HepG2 (cell line): ENCODE results near the gene TMEM255B. TPM values are rescaled to one million over a fixed set of nuclear protein-coding genes. Genes with fewer than 3 reads are reported as not detected.

Experiments
- ATAC-seq: fragments of 200-7000 bp; cut with Tn5 transposase; 3 replicates; pipeline ENCODE4 v1.9.1; 2020; ENCODE audit warnings: mild to moderate bottlenecking, moderate library complexity
- BruUV-seq: library from RNA; stranded (reverse); fragments of 400-500 nt; replicated peaks from 2 replicates; lab custom pipeline; 2021; lab: Mats Ljungman, UMichigan
- CTCF ChIA-PET: fragments of 300-600 bp; formaldehyde crosslinking; extraction: SDS; loops from one replicate; lab custom pipeline; 2021; ENCODE audit warnings: low total read pairs, inconsistent platforms, low intra/inter-chr PET ratio; lab: Yijun Ruan, JAX
- POLR2A ChIA-PET: fragments of 350-600 bp; sonication (Branson Sonifier 250); formaldehyde crosslinking; loops from one replicate; lab custom pipeline; 2020; ENCODE audit warnings: antibody characterized with exemption, inconsistent platforms; lab: Yijun Ruan, JAX
- DNase-seq: peaks from one replicate; pipeline ENCODE4 v3.0.0-alpha.2; 2015; ENCODE audit warnings: low spot score
- FAIRE-seq: peaks from 3 replicates; lab custom pipeline; 2011; peaks lifted over from hg19 to GRCh38; lab: Jason Lieb, UNC
- H2AFZ ChIP-seq: one replicate; pipeline ENCODE4 v1.6.1; 2011; ENCODE audit warnings: low read length, inconsistent platforms
- H3K27ac ChIP-seq: fragments of 300-600 bp; 3 replicates; pipeline ENCODE4 v1.8.0; 2011; ENCODE audit warnings: mixed run types, mild to moderate bottlenecking, mixed read lengths, low read length, inconsistent platforms; ENCODE audit not compliant: insufficient read depth; ENCODE audit errors: extremely low read length
- H3K27me3 ChIP-seq, 2 experiments: fragments of 200-600 bp in 1 of 2; 2 replicates in 1 of 2; 3 replicates in 1 of 2; pipeline versions ENCODE4 v1.6.0 to v1.8.0; 2011; ENCODE audit warnings: low read length in 2 of 2, mild to moderate bottlenecking in 2 of 2, moderate library complexity in 2 of 2, inconsistent platforms in 1 of 2; ENCODE audit not compliant: insufficient read depth in 2 of 2, control insufficient read depth in 1 of 2
- H3K36me3 ChIP-seq, 2 experiments: fragments of 200-600 bp in 1 of 2; replicated peaks in 1 of 2; 2 replicates in 1 of 2; 3 replicates in 1 of 2; pipeline versions ENCODE4 v1.5.1 to v1.8.0; 2011; ENCODE audit warnings: low read length in 2 of 2, inconsistent platforms in 1 of 2; ENCODE audit not compliant: insufficient read depth in 2 of 2, control insufficient read depth in 1 of 2
- H3K4me1 ChIP-seq: 2 replicates; pipeline ENCODE4 v1.5.1; 2012; ENCODE audit warnings: low read length, inconsistent platforms; ENCODE audit not compliant: insufficient read depth
- H3K4me2 ChIP-seq: 2 replicates; pipeline ENCODE4 v1.6.0; 2011; ENCODE audit warnings: low read depth, low read length, inconsistent platforms
- H3K4me3 ChIP-seq, 3 experiments: fragments of 200-600 bp in 1 of 3; sonication (generic), shearing (Covaris generic) in 1 of 3; replicated peaks in 1 of 3; 2 replicates each; pipeline ENCODE4 v1.5.1; 2011 to 2016; ENCODE audit warnings: low read length in 3 of 3, inconsistent platforms in 2 of 3, low read depth in 2 of 3, mild to moderate bottlenecking in 2 of 3, control low read depth in 1 of 3, mixed read lengths in 1 of 3; ENCODE audit not compliant: insufficient read depth in 1 of 3
- H3K79me2 ChIP-seq: one replicate; pipeline ENCODE4 v1.6.1; 2011; ENCODE audit warnings: low read length, inconsistent platforms; ENCODE audit not compliant: insufficient read depth
- H3K9ac ChIP-seq: 2 replicates; pipeline ENCODE4 v1.6.0; 2011; ENCODE audit warnings: mild to moderate bottlenecking, low read depth, low read length, inconsistent platforms; ENCODE audit not compliant: insufficient read depth
- H3K9me3 ChIP-seq: 2 replicates; pipeline ENCODE4 v1.5.1; 2012; ENCODE audit warnings: mild to moderate bottlenecking, low read length
- H4K20me1 ChIP-seq: 2 replicates; pipeline ENCODE4 v1.6.0; 2011; ENCODE audit warnings: inconsistent platforms, mild to moderate bottlenecking, low read length, moderate library complexity; ENCODE audit not compliant: insufficient read depth
- ETV5 ChIP-seq: IDR thresholded peaks from 2 replicates; pipeline ENCODE4 v1.6.1; 2018; ENCODE audit warnings: missing biosample characterization, missing genetic modification reagents, inconsistent platforms, borderline replicate concordance
- GABPA ChIP-seq, 2 experiments: IDR thresholded peaks; 2 replicates each; pipeline ENCODE4 v1.6.1; 2011 to 2016; ENCODE audit warnings: low read depth in 2 of 2, low read length in 1 of 2, missing biosample characterization in 1 of 2, missing genetic modification characterization in 1 of 2
- GABPB1 ChIP-seq: IDR thresholded peaks from 2 replicates; pipeline ENCODE4 v1.6.1; 2016; ENCODE audit warnings: mild to moderate bottlenecking, missing genetic modification reagents, moderate library complexity, missing compliant biosample characterization
- RXRB ChIP-seq: IDR thresholded peaks from 2 replicates; pipeline ENCODE4 v1.6.1; 2016; ENCODE audit warnings: borderline replicate concordance, missing genetic modification reagents, missing compliant biosample characterization
- STAG1 ChIP-seq: sonication (generic); formaldehyde crosslinking; IDR thresholded peaks from 2 replicates; pipeline ENCODE4 v1.4.0; 2020; ENCODE audit warnings: missing genetic modification reagents
- ZNF589 ChIP-seq: sonication (generic); formaldehyde crosslinking; conservative IDR thresholded peaks from 2 replicates; pipeline ENCODE4 v1.8.0; 2022; ENCODE audit warnings: mild to moderate bottlenecking, moderate library complexity, missing genetic modification reagents
- WGBS: methylation state at CpG from one replicate; pipeline ENCODE4 v1.1.6; 2017; ENCODE audit warnings: low lambda C conversion rate; 5-methylcytosine and 5-hydroxymethylcytosine counted together
- in situ Hi-C: cut with HindIII; loops from 2 replicates; pipeline ENCODE4 v1.10.0; 2017; ENCODE audit warnings: low pct_unique_long_range_greater_than_20kb; ENCODE audit not compliant: extremely low pct_ligation_motif_present
- intact Hi-C: fragments of 100-400 bp; cut with micrococcal nuclease; formaldehyde crosslinking; loops from one replicate; pipeline ENCODE4 v1.10.0; 2022; ENCODE audit not compliant: unreplicated experiment
- polyA plus RNA-seq, 8 experiments: library from polyadenylated mRNA; depleted of rRNA in 3 of 8; stranded (reverse) in 7 of 8; unstranded in 1 of 8; fragments of >200 nt; fragmentation: Illumina TruSeq in 4 of 8; extraction: Trizol in 4 of 8; gene quantifications; 2 replicates each; pipeline versions ENCODE4 v1.2.1 to v1.2.3, GENCODE V29; 2011 to 2016; ENCODE audit warnings: low read depth in 4 of 8, missing spikeins in 1 of 8, mixed read lengths in 1 of 8; ENCODE audit not compliant: insufficient read depth in 1 of 8
- total RNA-seq, 5 experiments: library from RNA; depleted of rRNA; stranded (reverse); fragments of >200 nt; fragmentation: Illumina TruSeq; extraction: Trizol; gene quantifications; 2 replicates each; pipeline ENCODE4 v1.2.3, GENCODE V29; 2016; ENCODE audit warnings: low read depth in 1 of 5
- TF ChIP-seq, protein P1 (sequence below): IDR thresholded peaks from 2 replicates; pipeline ENCODE4 v1.6.1; 2012; ENCODE audit warnings: inconsistent platforms
- TF ChIP-seq, protein P2 (sequence below): sonication (generic); formaldehyde crosslinking; IDR thresholded peaks from 2 replicates; pipeline ENCODE4 v1.4.0; 2020; ENCODE audit warnings: missing genetic modification reagents
- TF ChIP-seq, protein P3 (sequence below): IDR thresholded peaks from 2 replicates; pipeline ENCODE4 v1.6.1; 2016; ENCODE audit warnings: missing compliant biosample characterization, missing genetic modification reagents, borderline replicate concordance
- TF ChIP-seq, protein P4 (sequence below): sonication (generic); formaldehyde crosslinking; IDR thresholded peaks from 2 replicates; pipeline ENCODE4 v1.4.0; 2020; ENCODE audit warnings: missing genetic modification reagents

Gene TMEM255B
- total and polyA plus RNA-seq, 2 of the 13 experiments (the other 11 are each of a cell fraction or from before 2014, with no cell fraction given): not detected

DNA sequence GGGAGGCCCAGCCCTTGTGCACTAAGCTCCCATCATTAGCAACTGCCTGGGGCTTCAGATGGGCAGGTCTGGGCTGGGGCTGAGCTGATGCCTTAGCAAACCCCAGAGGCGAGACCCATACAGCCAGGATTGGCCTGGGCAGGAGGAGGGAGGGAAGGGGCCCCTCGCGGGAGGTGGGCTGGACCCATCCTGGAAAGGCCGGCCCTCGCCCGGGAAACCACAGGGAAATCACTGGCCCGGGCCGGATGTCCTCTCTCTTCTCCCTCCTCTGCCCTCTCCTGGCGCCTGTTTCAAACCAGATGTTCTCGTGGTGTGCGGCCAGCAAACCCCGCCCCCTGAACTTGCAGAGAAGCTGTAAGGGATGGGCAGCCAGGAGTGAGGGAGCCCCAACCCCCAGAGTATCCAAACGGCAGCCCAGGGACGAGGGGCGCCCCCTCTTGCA lies 43.1 kb downstream of the TMEM255B start:
- no peaks in the 10 kb centered on the region for H4K20me1 ChIP-seq
- no peak overlapping the region for H3K9ac ChIP-seq
- intact Hi-C loops: no loop called here
- 0% methylated on average over 9 of the region's 15 CpGs for WGBS
- no peak overlapping the region for H3K4me2 ChIP-seq
- peak; percentile 65 for ATAC-seq
- POLR2A ChIA-PET: no interaction called here
- DNase-seq: peak; percentile 13
- no peaks in the 10 kb centered on the region for H3K4me1 ChIP-seq
- no peak overlapping the region for H3K27ac ChIP-seq
- in situ Hi-C loops: no loop called here
- no peaks in the 10 kb centered on the region for H3K79me2 ChIP-seq
- H3K36me3 ChIP-seq: no peaks in the 10 kb centered on the region
- TF ChIP-seq, protein P1, sequence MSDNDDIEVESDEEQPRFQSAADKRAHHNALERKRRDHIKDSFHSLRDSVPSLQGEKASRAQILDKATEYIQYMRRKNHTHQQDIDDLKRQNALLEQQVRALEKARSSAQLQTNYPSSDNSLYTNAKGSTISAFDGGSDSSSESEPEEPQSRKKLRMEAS: peak; percentile 43; the same call in 1 of the 2 replicates
- peak; percentile 15; the same call in 1 of the 2 replicates for TF ChIP-seq GABPA (IDR thresholded peaks at IDR 0.05; ENCODE audit: low read depth, low read length)
- peak; percentile 41; the same call in 1 of the 2 replicates for TF ChIP-seq GABPA (CRISPR knock-in tag; IDR thresholded peaks at IDR 0.05; ENCODE audit: low read depth)
- TF ChIP-seq, protein P2, sequence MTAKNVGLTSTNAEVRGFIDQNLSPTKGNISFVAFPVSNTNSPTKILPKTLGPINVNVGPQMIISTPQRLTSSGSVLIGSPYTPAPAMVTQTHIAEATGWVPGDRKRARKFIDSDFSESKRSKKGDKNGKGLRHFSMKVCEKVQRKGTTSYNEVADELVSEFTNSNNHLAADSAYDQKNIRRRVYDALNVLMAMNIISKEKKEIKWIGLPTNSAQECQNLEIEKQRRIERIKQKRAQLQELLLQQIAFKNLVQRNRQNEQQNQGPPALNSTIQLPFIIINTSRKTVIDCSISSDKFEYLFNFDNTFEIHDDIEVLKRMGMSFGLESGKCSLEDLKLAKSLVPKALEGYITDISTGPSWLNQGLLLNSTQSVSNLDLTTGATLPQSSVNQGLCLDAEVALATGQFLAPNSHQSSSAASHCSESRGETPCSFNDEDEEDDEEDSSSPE: peak; percentile 42; the same call in 1 of the 2 replicates
- no peak for TF ChIP-seq ZNF589
- peak; percentile 69 for TF ChIP-seq GABPB1
- peak; percentile 18; the same call in 1 of the 2 replicates for TF ChIP-seq STAG1
- TF ChIP-seq, protein P3, sequence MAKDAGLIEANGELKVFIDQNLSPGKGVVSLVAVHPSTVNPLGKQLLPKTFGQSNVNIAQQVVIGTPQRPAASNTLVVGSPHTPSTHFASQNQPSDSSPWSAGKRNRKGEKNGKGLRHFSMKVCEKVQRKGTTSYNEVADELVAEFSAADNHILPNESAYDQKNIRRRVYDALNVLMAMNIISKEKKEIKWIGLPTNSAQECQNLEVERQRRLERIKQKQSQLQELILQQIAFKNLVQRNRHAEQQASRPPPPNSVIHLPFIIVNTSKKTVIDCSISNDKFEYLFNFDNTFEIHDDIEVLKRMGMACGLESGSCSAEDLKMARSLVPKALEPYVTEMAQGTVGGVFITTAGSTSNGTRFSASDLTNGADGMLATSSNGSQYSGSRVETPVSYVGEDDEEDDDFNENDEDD (CRISPR knock-in tag): peak; percentile 60; the same call in 1 of the 2 replicates
- TF ChIP-seq ETV5 (CRISPR knock-in tag): no peak
- no peak for TF ChIP-seq RXRB (CRISPR knock-in tag)
- TF ChIP-seq, protein P4, sequence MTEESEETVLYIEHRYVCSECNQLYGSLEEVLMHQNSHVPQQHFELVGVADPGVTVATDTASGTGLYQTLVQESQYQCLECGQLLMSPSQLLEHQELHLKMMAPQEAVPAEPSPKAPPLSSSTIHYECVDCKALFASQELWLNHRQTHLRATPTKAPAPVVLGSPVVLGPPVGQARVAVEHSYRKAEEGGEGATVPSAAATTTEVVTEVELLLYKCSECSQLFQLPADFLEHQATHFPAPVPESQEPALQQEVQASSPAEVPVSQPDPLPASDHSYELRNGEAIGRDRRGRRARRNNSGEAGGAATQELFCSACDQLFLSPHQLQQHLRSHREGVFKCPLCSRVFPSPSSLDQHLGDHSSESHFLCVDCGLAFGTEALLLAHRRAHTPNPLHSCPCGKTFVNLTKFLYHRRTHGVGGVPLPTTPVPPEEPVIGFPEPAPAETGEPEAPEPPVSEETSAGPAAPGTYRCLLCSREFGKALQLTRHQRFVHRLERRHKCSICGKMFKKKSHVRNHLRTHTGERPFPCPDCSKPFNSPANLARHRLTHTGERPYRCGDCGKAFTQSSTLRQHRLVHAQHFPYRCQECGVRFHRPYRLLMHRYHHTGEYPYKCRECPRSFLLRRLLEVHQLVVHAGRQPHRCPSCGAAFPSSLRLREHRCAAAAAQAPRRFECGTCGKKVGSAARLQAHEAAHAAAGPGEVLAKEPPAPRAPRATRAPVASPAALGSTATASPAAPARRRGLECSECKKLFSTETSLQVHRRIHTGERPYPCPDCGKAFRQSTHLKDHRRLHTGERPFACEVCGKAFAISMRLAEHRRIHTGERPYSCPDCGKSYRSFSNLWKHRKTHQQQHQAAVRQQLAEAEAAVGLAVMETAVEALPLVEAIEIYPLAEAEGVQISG: no peak
- no peak overlapping the region for H2AFZ ChIP-seq
- H3K4me3 ChIP-seq: no peak overlapping the region
- no peak for FAIRE-seq
- CTCF ChIA-PET: no interaction called here
- no peaks in the 10 kb centered on the region for H3K9me3 ChIP-seq
- peaks cover 9 to 24% of the 10 kb centered on the region in 2 experiments; a peak in 4 of 5 replicates for H3K27me3 ChIP-seq
- no TSS peak for BruUV-seq
